HG03558 (cell line): ENCODE results near the gene SOCS2.
A peak's percentile ranks its signal among the peaks of the same experiment; 100 is the strongest.

Experiments used
- ATAC-seq: cut with Tn5 transposase; IDR thresholded peaks from one replicate; pipeline ENCODE4 v1.9.1; 2021; ENCODE audit warnings: moderate number of reproducible peaks; ENCODE audit not compliant: unreplicated experiment; ENCODE audit errors: extremely low read depth

SOCS2 gene

DNA sequence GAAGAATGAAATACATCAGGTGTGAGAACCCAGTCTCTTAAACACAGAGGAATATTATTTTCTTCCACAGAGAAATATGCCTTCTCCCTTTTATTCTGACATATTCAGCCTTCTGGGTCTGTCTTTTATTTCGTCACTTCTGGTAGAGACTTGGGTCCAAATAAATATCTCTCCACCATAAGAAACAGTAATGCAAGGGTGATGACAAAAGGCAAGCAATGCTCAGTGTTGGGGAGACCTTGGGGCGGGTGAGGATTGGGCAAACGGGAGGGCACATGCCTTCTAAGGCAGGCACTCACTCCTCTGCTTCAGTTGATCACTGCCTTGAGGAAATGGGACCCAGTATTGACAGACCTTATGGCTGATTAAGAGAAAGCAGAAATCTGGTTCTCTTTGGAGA lies 6.7 kb upstream of the SOCS2 start:
- ATAC-seq: no peak

DNA sequence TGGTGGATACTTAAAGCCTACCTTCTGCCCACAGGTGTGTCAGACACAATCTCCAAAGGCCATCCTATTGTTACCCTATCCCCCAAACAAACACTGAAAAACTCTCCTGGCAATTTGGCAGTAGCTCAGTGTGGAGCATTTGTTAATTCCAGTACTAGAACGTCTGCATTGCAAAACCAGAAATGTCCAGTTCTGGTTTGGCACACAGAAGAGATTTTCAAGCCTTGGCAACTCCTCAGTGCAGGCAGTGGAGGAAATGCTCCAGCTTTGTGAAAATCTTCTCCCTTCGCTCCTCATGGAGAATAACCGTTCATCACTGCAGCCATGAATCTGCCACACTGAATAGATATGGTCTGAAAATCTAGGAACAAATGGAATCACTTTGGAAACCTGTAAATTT lies 5.3 kb upstream of the SOCS2 start:
- ATAC-seq: no peak

DNA sequence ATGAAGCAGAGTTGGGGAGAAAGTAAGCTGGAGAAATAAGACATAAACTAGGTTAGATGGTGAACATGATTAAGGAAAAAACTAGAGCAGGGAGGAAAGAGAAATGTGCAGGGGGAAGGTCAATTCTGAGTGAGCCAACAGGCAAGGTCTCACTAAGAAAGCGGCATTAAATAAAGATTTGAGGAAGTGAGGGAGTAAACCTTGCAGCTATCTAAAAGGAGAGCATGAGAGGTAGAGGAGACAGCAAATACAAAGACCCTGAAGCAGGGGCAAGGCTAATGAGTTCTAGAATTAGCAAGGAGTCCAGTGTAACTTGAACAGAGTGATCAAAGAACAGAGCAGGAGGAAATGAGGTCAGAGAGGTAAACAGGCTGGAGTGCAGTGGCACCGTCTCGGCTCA lies 4.4 kb upstream of the SOCS2 start:
- no peak for ATAC-seq

DNA sequence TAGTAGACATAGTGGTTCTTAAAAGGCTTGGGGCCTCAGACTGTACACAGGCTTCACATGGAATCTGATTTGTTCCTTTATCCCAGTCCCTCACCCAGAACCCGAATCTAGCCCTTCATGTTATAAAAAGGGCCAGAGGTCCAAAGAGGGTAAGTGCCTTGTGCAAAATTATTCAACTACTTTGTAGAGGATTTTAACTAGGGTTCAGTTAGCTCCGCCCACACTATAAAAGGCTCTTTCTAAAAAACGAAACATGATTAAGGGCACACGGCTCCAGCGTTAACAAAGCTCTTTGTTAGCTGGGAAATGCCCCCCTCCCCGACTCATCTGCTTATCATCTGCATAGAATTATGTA lies 3.2 kb upstream of the SOCS2 start:
- ATAC-seq: no peak

DNA sequence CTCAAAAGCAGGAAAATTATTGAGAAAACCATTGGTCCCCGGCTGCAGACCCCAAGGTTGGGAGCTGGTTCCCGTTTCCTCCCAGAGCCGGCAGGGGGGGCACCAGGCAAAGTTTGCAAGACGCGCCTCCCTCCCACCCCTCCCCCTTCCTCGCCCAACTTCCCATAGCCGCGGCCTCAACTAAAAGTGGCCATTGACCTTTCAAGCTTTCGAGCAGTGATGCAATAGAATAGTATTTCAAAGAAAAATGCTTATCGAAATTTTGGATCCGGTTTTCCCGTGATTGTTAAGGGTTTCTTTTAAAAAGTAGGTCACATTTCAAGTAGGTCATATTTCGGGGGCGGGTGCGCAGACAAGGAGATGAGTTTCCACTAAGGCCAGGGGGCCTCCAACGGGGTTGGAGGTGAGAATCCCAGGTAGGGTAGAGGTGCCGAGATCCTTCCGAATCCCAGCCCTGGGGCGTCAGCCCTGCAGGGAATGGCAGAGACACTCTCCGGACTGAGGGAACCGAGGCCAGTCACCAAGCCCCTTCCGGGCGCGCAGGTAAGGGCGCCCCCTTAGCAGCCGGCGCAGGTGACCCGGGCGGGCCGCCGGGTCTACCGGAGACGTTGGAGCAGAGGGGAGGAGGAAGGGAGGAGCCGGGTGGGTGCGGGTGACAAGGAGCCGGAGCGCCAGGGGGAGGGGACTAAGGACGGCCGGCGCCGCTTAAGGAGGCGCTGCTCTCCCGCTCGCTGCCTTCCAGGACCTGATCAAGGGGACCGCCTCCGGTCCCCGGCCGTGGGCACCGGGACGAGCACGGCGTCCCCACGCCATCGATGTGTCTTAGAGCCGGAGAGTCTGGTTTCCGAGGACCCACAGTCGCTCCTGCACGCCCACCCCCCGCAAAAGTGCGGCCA lies 2.6 kb upstream of the SOCS2 start:
- no peak for ATAC-seq

DNA sequence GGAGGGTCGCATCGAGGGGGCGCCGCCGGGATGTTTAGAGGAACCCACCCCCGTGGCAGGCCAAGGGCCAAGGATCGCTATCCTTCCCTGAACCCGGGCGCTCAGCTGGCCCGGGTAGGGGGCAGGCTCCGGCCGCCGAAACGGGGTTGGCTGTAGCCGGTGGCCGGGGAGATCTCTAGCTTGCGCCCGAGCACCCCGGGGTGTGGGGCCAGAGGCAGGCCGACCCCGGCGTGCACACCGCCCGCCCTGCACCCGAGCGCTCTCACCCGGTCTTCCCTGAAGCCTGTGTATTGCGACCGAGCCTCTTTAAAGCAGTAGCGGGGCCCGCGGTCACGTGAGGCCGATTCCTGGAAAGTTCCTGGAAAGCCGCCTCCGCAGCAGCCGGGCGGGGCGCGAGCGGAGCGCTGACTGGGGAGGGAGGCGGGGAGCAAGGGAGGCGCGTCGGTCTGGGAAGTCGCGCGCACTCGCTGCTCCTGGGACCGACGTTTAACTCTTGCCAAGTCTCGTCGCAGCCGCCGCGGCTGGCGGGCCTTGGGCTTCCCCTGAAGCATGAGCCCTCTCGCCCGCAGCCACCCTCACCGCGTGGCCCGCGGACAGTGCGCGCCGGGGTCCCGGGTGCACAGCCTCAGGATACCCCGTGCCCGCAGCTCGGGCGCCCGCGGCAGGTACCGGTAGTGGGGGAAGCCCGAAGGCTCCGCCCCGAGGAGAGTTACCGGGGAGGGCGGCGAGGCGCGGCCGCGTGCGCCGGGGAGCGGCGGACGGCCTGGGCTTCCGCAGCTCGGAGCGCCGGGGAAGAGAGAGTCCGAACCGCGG lies 1.7 kb upstream of the SOCS2 start:
- ATAC-seq: peak; percentile 39

DNA sequence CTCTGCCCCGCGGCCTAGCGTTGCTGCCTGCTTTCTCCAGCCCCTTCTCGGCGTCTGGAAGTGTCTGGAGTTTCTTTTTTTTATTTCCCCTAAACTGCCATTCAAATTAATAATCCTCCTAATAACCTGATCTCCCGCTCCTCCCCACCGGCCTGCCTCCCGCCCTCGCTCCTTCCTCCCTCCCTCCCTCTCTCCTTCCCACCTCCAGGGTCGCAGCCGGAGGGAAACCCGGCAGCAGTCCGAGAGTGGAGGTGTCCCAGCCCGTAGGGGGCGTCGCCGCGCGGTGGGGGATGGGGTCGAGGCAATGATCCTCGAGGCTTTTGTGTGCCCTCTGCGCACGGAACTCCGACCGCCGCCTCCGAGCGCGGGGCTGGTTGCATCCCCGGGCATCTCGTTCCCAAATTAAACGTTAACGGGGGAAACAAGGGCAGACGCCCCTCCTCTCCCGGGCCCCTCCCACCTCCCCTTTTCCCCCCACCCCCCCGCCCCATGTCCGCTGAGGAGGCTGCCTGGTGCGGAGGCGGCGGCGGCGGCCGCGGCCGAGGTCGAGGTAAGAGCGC lies 1.0 kb upstream of the SOCS2 start:
- no peak for ATAC-seq

DNA sequence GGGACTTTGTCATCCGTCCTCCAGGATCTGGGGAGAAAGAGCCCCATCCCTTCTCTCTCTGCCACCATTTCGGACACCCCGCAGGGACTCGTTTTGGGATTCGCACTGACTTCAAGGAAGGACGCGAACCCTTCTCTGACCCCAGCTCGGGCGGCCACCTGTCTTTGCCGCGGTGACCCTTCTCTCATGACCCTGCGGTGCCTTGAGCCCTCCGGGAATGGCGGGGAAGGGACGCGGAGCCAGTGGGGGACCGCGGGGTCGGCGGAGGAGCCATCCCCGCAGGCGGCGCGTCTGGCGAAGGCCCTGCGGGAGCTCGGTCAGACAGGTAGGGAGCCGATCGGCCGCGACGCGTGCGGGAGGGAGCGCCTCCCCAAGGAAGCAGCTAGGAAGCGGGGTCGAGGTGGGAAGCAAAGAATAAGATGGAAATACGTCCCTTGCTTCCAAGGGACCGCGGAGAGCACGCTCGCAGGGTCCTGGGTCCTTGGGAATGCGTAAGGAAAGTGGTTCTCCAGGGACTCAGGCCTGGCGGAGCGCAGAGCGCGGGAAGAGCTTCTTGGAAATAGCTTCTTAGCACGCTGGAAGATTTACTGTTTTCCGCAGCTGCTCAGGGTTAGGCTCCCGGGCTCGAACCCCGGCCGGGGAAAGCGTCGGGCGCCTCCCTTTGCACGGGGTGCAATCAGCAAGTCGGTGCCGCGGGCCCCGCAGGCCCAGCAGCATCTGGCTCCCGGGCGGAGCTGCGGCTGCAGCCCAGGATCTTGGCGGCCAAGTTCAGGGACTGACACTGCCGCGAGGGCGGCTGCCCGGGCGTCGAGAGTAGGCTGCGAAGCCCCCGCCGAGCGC lies 457 bp downstream of the SOCS2 start:
- ATAC-seq: no peak

DNA sequence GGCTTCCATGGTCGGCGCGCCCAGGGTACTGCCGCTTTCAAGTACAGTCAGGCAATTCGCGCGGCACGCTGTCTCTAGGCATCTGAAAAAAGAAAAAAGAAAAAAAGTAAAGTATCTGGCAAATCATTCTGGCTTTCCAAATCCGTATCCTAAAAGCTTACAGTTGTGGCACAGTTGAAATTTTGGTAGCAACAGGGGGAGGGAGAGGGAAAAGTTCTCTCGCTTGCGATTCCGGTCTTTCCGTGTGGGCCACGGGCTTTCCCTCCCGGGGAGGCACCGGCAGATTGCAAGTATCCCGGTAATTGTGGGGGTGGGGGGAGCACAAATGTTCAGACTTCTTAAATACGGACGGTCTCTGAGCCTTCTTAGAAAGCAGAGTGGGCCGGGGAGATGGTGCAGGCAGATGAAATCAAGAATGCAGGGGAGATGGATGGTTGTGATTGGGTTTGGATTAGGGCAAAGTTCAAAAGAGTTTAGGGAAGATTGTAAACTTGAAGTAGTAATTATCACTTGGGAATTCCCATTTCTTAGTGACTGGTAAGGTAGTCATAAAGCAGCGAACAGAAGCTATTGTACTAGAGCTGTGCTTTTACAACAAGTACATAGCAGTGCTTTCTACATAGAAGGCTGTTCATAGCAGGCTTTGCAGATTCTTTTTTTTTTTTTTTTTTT lies 1.2 kb downstream of the SOCS2 start:
- ATAC-seq: no peak

DNA sequence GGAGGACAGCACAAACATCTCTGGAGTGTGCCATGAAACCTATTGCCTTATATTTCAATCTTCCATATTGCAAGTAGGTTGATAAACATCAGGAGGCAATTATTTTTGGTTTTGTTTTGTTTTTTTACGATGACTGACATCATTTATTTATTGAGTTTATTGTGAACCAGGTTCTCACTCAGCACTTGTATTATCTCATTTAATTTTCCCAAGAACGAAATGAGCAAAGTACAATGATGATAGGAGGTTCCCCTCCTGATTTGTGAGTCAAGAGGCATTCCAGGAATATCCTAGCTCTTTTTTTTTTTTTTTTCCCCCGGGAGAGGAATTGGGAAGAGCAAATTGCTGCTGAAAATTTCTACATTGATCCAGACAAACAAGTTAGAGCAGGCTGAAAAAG lies 4.7 kb downstream of the SOCS2 start:
- no peak for ATAC-seq

DNA sequence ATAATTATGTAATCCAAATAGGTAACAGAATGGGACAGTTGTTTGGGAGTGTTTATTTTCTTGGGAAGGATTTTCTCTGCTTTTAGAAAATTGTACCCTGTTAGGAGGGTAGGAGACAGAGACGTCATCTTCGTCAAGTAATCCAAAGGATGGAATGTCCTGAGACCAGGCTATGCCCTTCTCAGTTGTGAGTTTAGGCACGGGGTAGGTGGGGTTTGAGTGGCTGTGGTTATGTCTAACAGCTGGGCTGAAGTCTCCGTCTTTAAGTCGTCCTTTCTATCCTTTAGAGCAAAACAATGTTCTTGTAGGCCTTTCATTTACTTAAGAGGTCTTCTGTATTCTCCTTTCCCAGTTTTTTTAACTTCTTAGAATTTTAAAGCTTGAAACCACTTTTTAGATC lies 5.7 kb downstream of the SOCS2 start:
- ATAC-seq: no peak

DNA sequence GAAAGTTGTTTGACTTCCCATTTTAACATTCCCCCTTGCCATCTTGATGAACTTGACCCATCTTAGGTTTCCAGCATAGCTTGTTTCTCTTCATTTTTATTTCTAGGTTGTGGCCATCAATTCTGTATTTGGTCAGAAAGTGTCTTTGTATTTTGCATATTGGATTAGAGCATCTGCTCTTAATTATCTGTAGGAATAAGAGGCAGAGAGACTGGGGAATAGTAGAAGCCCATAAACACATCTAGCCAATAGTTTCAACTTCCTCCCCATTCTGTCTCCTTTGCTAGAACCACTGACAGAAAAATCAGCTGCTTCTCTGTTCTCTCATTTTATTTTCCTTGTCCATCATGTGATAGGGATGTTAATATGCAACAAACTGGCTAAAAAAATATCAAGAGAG lies 8.2 kb downstream of the SOCS2 start:
- ATAC-seq: no peak

DNA sequence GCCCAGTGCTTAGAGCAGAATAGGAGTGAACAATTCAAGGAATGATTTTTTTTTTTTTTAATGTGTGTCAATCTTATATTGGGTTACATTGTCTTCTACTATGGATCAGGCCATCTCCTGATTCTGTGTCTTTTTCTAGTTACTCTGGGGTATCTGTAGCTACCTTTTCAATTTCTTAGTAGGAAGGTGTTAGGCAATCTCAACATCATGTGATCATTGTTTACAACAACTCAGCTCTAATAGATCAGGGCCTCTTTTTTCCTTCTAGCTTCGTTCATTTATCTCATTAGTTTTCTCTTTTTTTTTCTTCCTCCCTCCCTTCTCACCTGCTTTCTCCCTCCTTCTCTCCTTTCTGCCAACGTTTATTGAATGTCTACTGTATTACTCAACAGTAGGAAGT lies 8.9 kb downstream of the SOCS2 start:
- ATAC-seq: no peak

DNA sequence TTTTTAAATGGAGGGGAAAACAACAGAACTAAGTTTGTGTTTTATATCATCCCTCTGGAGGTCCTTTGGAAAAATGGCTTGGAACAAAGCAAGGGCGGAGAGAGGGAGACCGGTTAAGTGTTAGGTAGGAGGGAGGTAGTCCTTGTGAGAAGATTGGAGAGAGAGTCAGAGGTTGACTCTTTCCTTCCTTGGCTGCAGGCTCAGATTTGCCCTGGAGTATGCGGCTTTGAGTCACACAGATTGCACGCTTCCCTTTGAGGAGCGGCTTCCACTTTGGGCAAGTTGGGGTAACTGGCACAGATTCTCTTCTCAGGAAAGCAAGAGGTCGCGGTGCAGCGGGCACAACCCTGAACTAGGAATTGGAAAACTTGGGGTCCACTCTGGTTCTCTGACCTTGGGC lies 9.9 kb downstream of the SOCS2 start:
- no peak for ATAC-seq

DNA sequence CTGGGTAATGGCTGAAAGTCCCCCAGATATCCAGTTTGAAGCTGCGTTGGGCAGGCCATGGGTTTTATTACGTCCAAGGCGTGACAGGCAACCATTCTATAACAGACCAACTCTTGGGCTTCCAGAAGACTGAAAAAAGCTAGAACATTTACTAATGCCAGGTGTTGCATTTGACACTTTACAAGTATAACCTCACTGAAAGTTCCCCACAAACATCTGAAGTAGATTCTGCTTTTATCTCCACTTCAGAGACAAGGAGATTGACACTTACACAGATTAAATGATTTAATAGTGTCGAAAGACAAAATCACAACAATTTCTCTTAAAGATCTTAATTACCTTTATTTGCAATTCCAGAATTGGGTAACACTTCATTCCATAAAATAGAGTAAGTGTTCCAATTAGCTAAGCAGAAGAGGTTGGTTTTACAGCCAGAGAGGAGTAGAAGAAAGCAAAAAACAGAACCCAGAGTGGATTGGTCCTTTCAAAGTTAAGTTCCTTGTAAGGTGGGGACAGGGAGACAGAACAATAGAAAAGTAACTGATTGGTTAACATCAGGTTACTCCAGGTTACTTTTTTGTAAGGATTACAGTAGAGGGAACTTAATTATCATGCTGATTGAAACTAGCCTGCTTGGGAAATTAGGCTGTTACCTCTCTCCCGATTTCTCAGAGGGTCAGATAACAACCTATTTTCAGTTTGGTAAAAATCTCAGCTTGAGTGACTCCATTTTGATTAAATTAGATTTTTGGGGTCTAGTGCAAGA lies 11.3 kb downstream of the SOCS2 start:
- ATAC-seq: no peak

DNA sequence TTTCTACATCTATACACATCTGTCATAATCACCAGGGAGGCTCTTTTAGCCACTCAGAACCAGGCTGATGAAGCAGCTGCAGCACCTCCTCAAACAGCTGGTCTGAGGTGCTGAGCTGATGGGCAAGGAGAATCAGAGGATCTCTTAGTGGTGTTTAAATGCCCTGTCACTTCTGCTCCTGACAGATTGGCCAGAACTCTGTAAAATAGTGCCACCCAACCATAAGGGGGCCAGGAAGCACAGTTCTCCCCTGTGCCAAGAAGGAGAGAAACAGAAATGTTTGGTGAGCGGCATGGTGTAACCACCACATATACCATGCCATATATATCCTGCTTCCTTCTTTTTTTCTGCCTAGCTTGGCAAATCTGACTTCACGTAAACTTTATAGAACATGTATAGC lies 12.8 kb downstream of the SOCS2 start:
- no peak for ATAC-seq

DNA sequence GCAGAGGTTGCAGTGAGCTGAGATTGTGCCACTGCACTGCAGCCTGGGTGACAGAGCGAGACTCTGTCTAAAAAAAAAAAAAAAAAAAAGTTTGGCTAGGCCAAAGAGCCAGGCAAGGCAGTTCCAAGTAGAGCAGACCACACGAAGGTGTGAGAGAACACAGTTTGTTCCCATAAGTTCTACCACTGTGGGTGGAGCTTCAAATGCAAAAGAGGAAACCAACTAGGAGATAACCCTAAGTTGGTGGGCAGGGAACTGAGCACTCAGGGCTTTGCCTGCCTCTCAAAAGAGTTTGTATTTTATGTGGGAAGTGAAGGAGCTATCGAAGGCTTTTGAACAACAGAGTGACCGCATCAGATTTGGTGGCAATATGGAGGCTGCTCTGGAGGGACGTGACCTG lies 15.1 kb downstream of the SOCS2 start:
- ATAC-seq: no peak

DNA sequence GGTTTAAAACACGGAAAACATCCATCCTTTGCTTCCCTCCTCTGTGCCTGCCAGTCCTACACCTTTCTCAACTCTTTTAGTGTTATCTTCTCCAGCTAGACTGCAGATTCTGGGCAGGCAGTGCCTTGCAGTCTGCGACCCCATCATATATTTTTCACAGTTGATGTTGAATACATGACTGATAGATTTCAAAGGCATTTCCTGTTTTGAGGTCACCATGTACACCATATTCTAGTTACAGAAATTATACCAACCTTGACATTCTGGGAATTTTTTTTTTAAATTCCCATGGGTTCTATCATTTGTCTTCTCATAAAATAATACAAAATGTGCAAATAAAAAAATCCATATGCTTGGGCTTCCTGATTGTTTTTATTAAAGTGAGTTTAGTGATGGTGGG lies 16.6 kb downstream of the SOCS2 start:
- no peak for ATAC-seq

DNA sequence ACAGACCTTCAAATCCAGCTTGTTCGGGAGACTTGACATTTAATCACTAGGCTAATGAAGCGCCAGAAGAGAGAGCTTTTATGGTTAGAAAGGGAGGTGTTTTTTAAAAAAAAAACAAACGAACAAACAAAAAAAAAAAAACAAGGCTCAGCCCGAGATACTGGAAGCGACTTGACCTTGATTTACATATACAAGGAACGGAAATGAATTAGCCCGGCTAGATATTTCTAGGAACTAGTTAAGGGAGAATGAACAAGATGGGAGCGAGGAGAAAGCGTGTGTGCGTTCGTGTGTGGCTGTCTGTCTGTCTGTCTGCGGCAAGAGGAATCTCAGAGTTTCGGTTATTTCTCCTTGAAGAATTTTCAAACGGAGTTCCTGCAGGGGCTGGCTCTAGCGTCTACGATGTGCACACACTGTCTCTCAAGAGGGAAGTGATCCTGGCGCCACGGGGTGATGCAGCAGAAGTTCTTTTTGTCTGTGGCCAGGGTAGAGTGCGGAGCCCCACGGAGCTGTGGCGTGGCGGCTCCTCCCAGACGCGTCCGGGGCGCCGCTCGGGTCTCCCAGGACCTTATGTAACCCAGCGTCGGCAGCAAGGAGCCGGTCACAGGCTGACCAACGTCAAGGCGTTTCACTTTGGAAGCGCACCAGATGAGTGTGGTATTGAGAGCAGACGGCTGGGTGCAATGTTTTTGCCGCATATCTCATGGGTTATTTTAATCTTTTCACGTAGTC lies 18.8 kb downstream of the SOCS2 start:
- peak; percentile 40 for ATAC-seq
